Measurements from ENCODE around the gene VPS45.

DNA sequence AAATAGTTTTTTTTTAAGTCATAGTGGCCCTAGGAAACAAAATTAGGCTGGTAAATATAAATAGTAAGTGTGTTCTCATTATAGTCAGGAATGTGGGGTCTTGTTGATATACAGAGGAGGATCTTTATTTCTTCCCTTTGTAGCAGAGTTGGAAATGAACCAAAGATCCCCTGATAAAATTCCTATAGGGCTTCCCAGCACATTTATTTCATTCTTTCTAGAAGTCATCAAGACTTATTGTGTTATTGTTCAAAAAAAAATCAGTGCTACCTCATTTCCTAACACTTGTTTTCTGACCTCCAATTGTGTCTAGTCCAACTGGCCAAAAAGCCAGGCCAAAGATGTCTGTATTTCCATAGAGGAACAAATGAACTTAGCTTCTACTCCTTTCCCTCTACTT, 74.5 kb downstream of the VPS45 start:
- TF ChIP-seq CEBPB (IDR thresholded peaks at IDR 0.05; ENCODE audit: low read depth, low read length): no peak
- TF ChIP-seq CTCF (conservative IDR thresholded peaks at IDR 0.05; ENCODE audit: low read depth, low read length): no peak
- TF ChIP-seq BHLHE40 (IDR thresholded peaks at IDR 0.05; ENCODE audit: low read depth, low read length): no peak
- TF ChIP-seq RCOR1 (IDR thresholded peaks at IDR 0.05; ENCODE audit: insufficient replicate concordance, low read length): no peak
- TF ChIP-seq RAD21 (IDR thresholded peaks at IDR 0.05; ENCODE audit: low read length): no peak
- TF ChIP-seq, protein P1, sequence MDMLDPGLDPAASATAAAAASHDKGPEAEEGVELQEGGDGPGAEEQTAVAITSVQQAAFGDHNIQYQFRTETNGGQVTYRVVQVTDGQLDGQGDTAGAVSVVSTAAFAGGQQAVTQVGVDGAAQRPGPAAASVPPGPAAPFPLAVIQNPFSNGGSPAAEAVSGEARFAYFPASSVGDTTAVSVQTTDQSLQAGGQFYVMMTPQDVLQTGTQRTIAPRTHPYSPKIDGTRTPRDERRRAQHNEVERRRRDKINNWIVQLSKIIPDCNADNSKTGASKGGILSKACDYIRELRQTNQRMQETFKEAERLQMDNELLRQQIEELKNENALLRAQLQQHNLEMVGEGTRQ (IDR thresholded peaks at IDR 0.05; ENCODE audit: low read depth, low read length): no peak
- no peak for TF ChIP-seq FOS (IDR thresholded peaks at IDR 0.05; ENCODE audit: low read depth, low read length)
